ENCODE measurements around the gene SPOCK1. TPM values are rescaled to one million over a fixed set of nuclear protein-coding genes. Genes with fewer than 3 reads are reported as not detected.

Gene SPOCK1
- total and polyA plus RNA-seq, 4 donors, result 0.07 to 0.18 (median 0.17) TPM; not detected in 1

- 80% methylated on average over 3 of the region's 3 CpGs for WGBS
These were observed 299.2 kb downstream of the SPOCK1 start for GRCh38 chr5:137199966-137200365.

DNA sequence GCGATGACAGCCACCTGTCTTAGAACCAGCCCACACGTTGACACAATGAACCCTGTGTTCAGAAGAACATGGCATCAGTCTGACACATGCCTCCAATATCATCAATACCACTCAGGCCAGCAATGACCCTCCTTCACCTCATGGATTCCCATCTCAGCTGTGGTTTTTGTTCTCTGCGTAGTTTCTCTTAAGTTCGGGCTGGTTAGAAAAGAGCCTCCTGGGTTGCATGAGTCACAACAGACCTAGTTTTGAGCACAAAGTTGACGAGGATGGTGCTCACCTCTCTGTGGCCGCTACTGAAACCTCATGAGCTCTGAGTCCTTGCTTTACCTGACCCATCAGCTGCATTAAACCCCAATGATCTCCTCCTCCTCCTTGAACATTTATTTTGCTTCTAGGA is 299.9 kb downstream of the SPOCK1 start:
- Histone ChIP-seq H3K9me3 (ENCODE audit: control insufficient read depth in 4 of 4, low read length in 3 of 4) (peaks cover 0 to 3% (median 0%) of the 10 kb centered on the region in 4 donors), H3K27ac (ENCODE audit: low read depth in 1 of 2, low read length in 2 of 2) (no peak overlapping the region), H3K36me3 (ENCODE audit: control insufficient read depth in 4 of 4, insufficient read depth in 3 of 4, low read depth in 1 of 4, low read length in 3 of 4) (no peaks in the 10 kb centered on the region), H3K4me3 (ENCODE audit: low read depth in 1 of 3, low read length in 3 of 3) (no peak overlapping the region), H3K4me1 (ENCODE audit: control insufficient read depth in 4 of 4, insufficient read depth in 4 of 4, low read length in 3 of 4) (no peaks in the 10 kb centered on the region), H3K9ac (ENCODE audit: low read depth in 1 of 2, low read length in 2 of 2) (no peak overlapping the region), H3K27me3 (ENCODE audit: control insufficient read depth in 4 of 4, insufficient read depth in 4 of 4, low read length in 3 of 4) (no peaks in the 10 kb centered on the region)
- DNase-seq (ENCODE audit: low spot score), result no peak
- 80% methylated on average over 6 of the region's 6 CpGs for WGBS
- no peak for TF ChIP-seq MAX (IDR thresholded peaks at IDR 0.05)
- no peak for TF ChIP-seq YY1 (IDR thresholded peaks at IDR 0.05)
- no peak for TF ChIP-seq GABPA (IDR thresholded peaks at IDR 0.05 in 1 of 2, conservative IDR thresholded peaks at IDR 0.05 in 1 of 2)
- TF ChIP-seq, protein P1, sequence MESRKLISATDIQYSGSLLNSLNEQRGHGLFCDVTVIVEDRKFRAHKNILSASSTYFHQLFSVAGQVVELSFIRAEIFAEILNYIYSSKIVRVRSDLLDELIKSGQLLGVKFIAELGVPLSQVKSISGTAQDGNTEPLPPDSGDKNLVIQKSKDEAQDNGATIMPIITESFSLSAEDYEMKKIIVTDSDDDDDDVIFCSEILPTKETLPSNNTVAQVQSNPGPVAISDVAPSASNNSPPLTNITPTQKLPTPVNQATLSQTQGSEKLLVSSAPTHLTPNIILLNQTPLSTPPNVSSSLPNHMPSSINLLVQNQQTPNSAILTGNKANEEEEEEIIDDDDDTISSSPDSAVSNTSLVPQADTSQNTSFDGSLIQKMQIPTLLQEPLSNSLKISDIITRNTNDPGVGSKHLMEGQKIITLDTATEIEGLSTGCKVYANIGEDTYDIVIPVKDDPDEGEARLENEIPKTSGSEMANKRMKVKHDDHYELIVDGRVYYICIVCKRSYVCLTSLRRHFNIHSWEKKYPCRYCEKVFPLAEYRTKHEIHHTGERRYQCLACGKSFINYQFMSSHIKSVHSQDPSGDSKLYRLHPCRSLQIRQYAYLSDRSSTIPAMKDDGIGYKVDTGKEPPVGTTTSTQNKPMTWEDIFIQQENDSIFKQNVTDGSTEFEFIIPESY (IDR thresholded peaks at IDR 0.05), result no peak
- TF ChIP-seq, protein P2, sequence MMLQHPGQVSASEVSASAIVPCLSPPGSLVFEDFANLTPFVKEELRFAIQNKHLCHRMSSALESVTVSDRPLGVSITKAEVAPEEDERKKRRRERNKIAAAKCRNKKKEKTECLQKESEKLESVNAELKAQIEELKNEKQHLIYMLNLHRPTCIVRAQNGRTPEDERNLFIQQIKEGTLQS (IDR thresholded peaks at IDR 0.05), result no peak
- TF ChIP-seq HNF4G (IDR thresholded peaks at IDR 0.05), result no peak
- TF ChIP-seq HNF4A (conservative IDR thresholded peaks at IDR 0.05), result no peak
- no peak for TF ChIP-seq FOXA1 (IDR thresholded peaks at IDR 0.05)
- TF ChIP-seq EGR1 (IDR thresholded peaks at IDR 0.05; ENCODE audit: low read depth in 2 of 2), result no peak
- no peak for TF ChIP-seq RXRA (IDR thresholded peaks at IDR 0.05)
- TF ChIP-seq SP1 (IDR thresholded peaks at IDR 0.05), result no peak
- no peak for TF ChIP-seq CTCF (IDR thresholded peaks at IDR 0.05; ENCODE audit: low read depth, low read length, missing input control)
- TF ChIP-seq NR2F2 (IDR thresholded peaks at IDR 0.05), result no peak
- TF ChIP-seq FOXA2 (IDR thresholded peaks at IDR 0.05), result no peak
- no peak for TF ChIP-seq JUND (IDR thresholded peaks at IDR 0.05)
- no peak for TF ChIP-seq RAD21 (IDR thresholded peaks at IDR 0.05)
- no peak for TF ChIP-seq TAF1 (conservative IDR thresholded peaks at IDR 0.05)

More at GRCh38 chr5:137199966-137200365, 299.2 kb downstream of the SPOCK1 start:
- no peaks in the 10 kb centered on the region for H3K4me1 ChIP-seq (ENCODE audit: control insufficient read depth in 4 of 4, insufficient read depth in 4 of 4, low read length in 3 of 4)
- no peaks in the 10 kb centered on the region for H3K27me3 ChIP-seq (ENCODE audit: control insufficient read depth in 4 of 4, insufficient read depth in 4 of 4, low read length in 3 of 4)
- no peak overlapping the region for H3K4me3 ChIP-seq (ENCODE audit: low read depth in 1 of 3, low read length in 3 of 3)
- H3K36me3 ChIP-seq (ENCODE audit: control insufficient read depth in 4 of 4, insufficient read depth in 3 of 4, low read depth in 1 of 4, low read length in 3 of 4), result no peaks in the 10 kb centered on the region
- H3K9me3 ChIP-seq (ENCODE audit: control insufficient read depth in 4 of 4, low read length in 3 of 4), result peaks cover 0 to 3% (median 0%) of the 10 kb centered on the region in 4 donors
- TF ChIP-seq FOXA1 (IDR thresholded peaks at IDR 0.05), result no peak
- no peak for TF ChIP-seq FOXA2 (IDR thresholded peaks at IDR 0.05)
- TF ChIP-seq RAD21 (IDR thresholded peaks at IDR 0.05), result no peak
- TF ChIP-seq GABPA (IDR thresholded peaks at IDR 0.05 in 1 of 2, conservative IDR thresholded peaks at IDR 0.05 in 1 of 2), result no peak
- TF ChIP-seq HNF4G (IDR thresholded peaks at IDR 0.05), result no peak
- no peak for TF ChIP-seq EGR1 (IDR thresholded peaks at IDR 0.05; ENCODE audit: low read depth in 2 of 2)
- TF ChIP-seq RXRA (IDR thresholded peaks at IDR 0.05), result no peak
- no peak for TF ChIP-seq YY1 (IDR thresholded peaks at IDR 0.05)
- TF ChIP-seq NR2F2 (IDR thresholded peaks at IDR 0.05), result no peak
- TF ChIP-seq, protein P1 (IDR thresholded peaks at IDR 0.05), result no peak
- no peak for TF ChIP-seq TAF1 (conservative IDR thresholded peaks at IDR 0.05)
- no peak for TF ChIP-seq JUND (IDR thresholded peaks at IDR 0.05)
- TF ChIP-seq, protein P3, sequence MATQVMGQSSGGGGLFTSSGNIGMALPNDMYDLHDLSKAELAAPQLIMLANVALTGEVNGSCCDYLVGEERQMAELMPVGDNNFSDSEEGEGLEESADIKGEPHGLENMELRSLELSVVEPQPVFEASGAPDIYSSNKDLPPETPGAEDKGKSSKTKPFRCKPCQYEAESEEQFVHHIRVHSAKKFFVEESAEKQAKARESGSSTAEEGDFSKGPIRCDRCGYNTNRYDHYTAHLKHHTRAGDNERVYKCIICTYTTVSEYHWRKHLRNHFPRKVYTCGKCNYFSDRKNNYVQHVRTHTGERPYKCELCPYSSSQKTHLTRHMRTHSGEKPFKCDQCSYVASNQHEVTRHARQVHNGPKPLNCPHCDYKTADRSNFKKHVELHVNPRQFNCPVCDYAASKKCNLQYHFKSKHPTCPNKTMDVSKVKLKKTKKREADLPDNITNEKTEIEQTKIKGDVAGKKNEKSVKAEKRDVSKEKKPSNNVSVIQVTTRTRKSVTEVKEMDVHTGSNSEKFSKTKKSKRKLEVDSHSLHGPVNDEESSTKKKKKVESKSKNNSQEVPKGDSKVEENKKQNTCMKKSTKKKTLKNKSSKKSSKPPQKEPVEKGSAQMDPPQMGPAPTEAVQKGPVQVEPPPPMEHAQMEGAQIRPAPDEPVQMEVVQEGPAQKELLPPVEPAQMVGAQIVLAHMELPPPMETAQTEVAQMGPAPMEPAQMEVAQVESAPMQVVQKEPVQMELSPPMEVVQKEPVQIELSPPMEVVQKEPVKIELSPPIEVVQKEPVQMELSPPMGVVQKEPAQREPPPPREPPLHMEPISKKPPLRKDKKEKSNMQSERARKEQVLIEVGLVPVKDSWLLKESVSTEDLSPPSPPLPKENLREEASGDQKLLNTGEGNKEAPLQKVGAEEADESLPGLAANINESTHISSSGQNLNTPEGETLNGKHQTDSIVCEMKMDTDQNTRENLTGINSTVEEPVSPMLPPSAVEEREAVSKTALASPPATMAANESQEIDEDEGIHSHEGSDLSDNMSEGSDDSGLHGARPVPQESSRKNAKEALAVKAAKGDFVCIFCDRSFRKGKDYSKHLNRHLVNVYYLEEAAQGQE (IDR thresholded peaks at IDR 0.05), result no peak
- no peak overlapping the region for H3K9ac ChIP-seq (ENCODE audit: low read depth in 1 of 2, low read length in 2 of 2)
- H3K27ac ChIP-seq (ENCODE audit: low read depth in 1 of 2, low read length in 2 of 2), result no peak overlapping the region
- no peak for DNase-seq (ENCODE audit: low spot score)
